Measurements from ENCODE around the gene LRRC40.
A peak's percentile ranks its signal among the peaks of the same experiment; 100 is the strongest.

The LRRC40 gene

GRCh38 chr1:70234733-70235132 lies 29.4 kb upstream of the LRRC40 start:
- H3K36me3 ChIP-seq: peaks cover 95% of the 10 kb centered on the region
- no peaks in the 10 kb centered on the region for H3K9me3 ChIP-seq
- no peaks in the 10 kb centered on the region for H3K27me3 ChIP-seq
- no peaks in the 10 kb centered on the region for H3K4me1 ChIP-seq (ENCODE audit: control insufficient read depth in 1 of 2, insufficient read depth in 1 of 2, low read depth in 1 of 2, low read length in 1 of 2)
- no peak overlapping the region for H3K4me3 ChIP-seq (ENCODE audit: low read depth in 1 of 2, low read length in 1 of 2)
- H3K27ac ChIP-seq: no peak overlapping the region
- no peak for TF ChIP-seq CTCF (IDR thresholded peaks at IDR 0.05)

DNA sequence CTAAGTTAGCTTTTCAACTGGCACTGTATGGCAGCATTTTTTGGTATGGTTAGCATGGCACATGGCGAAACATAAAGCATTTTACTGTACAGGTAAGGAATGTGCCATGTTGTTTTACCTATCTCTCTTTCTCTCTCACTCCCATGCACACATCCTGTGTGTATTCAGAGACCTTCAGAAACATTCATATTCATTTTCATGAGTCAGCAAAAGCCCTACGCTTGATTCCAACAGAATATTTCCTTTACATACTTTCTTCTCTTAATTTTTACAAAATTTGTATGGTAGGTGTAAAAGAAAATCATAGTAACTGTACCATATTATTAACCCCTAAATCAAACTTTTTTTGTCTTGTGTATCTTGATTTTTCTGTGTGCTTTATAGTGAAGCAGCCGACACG lies 26.1 kb upstream of the LRRC40 start:
- no peaks in the 10 kb centered on the region for H3K9me3 ChIP-seq
- H3K4me3 ChIP-seq (ENCODE audit: low read depth in 1 of 2, low read length in 1 of 2): no peak overlapping the region
- H3K27me3 ChIP-seq: no peaks in the 10 kb centered on the region
- peaks cover 80% of the 10 kb centered on the region for H3K36me3 ChIP-seq
- H3K4me1 ChIP-seq (ENCODE audit: control insufficient read depth in 1 of 2, insufficient read depth in 1 of 2, low read depth in 1 of 2, low read length in 1 of 2): no peaks in the 10 kb centered on the region
- no peak overlapping the region for H3K27ac ChIP-seq
- TF ChIP-seq CTCF (IDR thresholded peaks at IDR 0.05): no peak

- Histone ChIP-seq H3K4me3 (ENCODE audit: low read depth in 1 of 2, low read length in 1 of 2) (no peak overlapping the region), H3K36me3 (peaks cover 68% of the 10 kb centered on the region), H3K4me1 (ENCODE audit: control insufficient read depth in 1 of 2, insufficient read depth in 1 of 2, low read depth in 1 of 2, low read length in 1 of 2) (peaks cover under 1 to 3% of the 10 kb centered on the region in 2 experiments), H3K27me3 (no peaks in the 10 kb centered on the region), H3K27ac (no peak overlapping the region), H3K9me3 (no peaks in the 10 kb centered on the region)
- no peak for TF ChIP-seq CTCF (IDR thresholded peaks at IDR 0.05)
Measured at GRCh38 chr1:70228670-70229069, 23.3 kb upstream of the LRRC40 start.

- H3K36me3 ChIP-seq: peaks cover 56% of the 10 kb centered on the region
- no peaks in the 10 kb centered on the region for H3K9me3 ChIP-seq
- peaks cover 12 to 15% of the 10 kb centered on the region in 2 experiments for H3K4me1 ChIP-seq (ENCODE audit: control insufficient read depth in 1 of 2, insufficient read depth in 1 of 2, low read depth in 1 of 2, low read length in 1 of 2)
- H3K27me3 ChIP-seq: no peaks in the 10 kb centered on the region
- no peak overlapping the region for H3K27ac ChIP-seq
- no peak overlapping the region for H3K4me3 ChIP-seq (ENCODE audit: low read depth in 1 of 2, low read length in 1 of 2)
- TF ChIP-seq CTCF (IDR thresholded peaks at IDR 0.05): no peak
Measured at GRCh38 chr1:70227439-70227838, 22.1 kb upstream of the LRRC40 start.

GRCh38 chr1:70224954-70225353 lies 19.6 kb upstream of the LRRC40 start:
- TF ChIP-seq CTCF (IDR thresholded peaks at IDR 0.05): no peak
- Histone ChIP-seq H3K27ac (no peak overlapping the region), H3K4me3 (ENCODE audit: low read depth in 1 of 2, low read length in 1 of 2) (no peak overlapping the region), H3K27me3 (no peaks in the 10 kb centered on the region), H3K4me1 (ENCODE audit: control insufficient read depth in 1 of 2, insufficient read depth in 1 of 2, low read depth in 1 of 2, low read length in 1 of 2) (peaks cover 28 to 29% of the 10 kb centered on the region in 2 experiments), H3K36me3 (peaks cover 33% of the 10 kb centered on the region), H3K9me3 (no peaks in the 10 kb centered on the region)

DNA sequence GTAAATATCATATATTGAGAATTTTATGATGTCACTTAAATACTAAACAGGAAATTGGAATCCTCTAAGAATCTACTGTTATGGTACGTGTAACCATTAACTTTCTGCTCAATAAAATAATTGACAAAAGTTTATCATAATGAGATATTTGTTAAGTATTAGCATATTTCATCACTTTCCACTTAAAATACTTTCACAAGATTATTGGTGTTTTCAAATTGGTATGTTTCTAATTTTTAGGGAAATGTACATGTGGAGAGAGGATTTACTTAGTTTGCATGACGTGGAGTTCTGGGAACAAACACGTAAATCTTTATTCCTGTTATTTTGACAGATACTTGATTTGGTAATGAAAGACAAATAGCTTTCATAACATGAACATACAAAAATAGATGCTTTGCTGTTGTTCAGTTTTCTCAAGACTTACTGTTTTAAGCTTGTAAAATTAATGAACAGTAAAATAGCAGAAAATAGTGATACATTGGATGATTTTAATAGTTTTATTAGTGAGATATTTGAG lies 17.4 kb upstream of the LRRC40 start:
- Histone ChIP-seq H3K4me1 (ENCODE audit: control insufficient read depth in 1 of 2, insufficient read depth in 1 of 2, low read depth in 1 of 2, low read length in 1 of 2) (peaks cover 28 to 29% of the 10 kb centered on the region in 2 experiments), H3K27ac (peak overlapping the region; percentile 95)

More for the DNA sequence above, 17.4 kb upstream of the LRRC40 start:
- Histone ChIP-seq H3K27me3 (no peaks in the 10 kb centered on the region), H3K4me3 (ENCODE audit: low read depth in 1 of 2, low read length in 1 of 2) (no peak overlapping the region), H3K36me3 (peaks cover 15% of the 10 kb centered on the region), H3K9me3 (no peaks in the 10 kb centered on the region)
- no peak for TF ChIP-seq CTCF (IDR thresholded peaks at IDR 0.05)

Measured in neutrophil (primary cell).